GM18867 (cell line): ENCODE measurements around the gene GTSE1.

Experiments used
- ATAC-seq: cut with Tn5 transposase; IDR thresholded peaks from one replicate; pipeline ENCODE4 v1.9.1; 2021; ENCODE audit warnings: mild to moderate bottlenecking, moderate library complexity; ENCODE audit not compliant: unreplicated experiment

Gene GTSE1

DNA sequence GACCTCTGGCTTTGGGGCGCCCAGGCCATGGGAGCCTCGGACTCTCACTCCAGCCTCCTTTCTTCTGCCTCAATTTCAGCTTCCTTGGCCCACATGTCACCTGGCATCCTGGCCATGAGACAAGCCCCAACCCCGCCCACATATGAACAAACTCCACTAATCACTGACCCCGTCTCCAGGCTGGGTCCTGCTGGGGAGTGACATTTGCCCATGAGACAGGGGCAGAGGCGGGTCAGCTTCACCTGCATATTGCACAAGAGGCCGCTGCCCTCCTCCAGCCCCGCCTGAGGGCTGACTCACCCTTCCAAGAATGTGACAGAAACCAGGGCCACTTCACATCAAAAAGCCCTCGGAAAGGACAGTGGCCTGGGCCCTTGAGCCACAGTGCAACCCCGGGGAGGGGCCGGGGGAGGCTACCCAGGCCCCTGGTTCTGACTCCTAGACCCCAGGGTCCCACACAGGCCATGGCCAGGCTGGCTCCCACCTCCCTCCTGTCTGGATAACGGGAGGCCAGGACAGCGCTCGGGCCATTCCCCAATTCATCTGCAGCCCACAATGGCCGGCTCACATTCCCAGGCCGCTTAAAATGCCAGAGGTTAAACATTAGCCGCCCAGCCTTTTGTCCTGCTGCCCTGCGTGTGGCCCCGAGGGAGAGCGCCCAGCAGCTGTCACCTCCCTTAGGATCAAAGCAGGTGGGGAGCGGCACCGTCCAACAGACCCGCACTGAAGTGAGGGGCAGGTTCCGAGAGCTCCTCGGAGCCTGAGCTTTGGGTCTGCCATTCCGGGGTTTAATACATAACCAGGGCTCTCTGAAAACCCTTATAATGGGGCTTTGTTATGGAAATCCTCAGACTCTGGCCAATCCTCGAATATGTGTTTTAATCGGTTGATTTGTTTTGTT, 81.1 kb downstream of the GTSE1 start:
- ATAC-seq, result no peak

DNA sequence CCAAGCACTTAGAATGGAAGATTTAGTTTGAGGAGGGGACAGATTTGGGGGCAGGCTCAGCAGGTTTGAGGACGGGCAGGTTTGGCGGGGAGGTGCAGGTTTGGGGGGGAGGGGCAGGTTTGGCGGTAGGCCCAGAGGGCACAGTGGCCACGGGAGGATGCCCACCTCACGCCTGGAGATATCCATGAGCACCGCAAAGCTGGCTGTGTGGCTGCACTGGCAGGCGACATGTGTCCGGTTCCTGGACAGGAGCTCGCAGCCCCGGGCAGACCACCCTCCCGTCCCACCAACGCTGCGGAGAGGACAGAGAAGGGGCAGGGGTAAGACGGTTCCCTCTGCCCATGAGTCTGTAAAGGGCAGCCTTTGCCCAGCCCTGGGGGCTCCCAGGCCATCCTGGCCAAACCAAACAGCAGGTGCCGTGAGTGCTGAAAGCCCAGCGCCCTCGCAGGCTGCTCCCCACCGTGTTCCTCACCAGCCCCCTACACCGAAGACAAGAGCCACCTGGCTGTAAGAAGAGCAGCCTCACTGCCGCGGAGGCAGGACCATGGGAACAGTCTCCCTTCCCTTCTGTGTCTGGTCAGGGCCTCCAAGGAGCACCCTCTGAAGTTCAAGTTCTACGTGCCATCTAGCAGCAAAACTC, 81.9 kb downstream of the GTSE1 start:
- no peak for ATAC-seq

DNA sequence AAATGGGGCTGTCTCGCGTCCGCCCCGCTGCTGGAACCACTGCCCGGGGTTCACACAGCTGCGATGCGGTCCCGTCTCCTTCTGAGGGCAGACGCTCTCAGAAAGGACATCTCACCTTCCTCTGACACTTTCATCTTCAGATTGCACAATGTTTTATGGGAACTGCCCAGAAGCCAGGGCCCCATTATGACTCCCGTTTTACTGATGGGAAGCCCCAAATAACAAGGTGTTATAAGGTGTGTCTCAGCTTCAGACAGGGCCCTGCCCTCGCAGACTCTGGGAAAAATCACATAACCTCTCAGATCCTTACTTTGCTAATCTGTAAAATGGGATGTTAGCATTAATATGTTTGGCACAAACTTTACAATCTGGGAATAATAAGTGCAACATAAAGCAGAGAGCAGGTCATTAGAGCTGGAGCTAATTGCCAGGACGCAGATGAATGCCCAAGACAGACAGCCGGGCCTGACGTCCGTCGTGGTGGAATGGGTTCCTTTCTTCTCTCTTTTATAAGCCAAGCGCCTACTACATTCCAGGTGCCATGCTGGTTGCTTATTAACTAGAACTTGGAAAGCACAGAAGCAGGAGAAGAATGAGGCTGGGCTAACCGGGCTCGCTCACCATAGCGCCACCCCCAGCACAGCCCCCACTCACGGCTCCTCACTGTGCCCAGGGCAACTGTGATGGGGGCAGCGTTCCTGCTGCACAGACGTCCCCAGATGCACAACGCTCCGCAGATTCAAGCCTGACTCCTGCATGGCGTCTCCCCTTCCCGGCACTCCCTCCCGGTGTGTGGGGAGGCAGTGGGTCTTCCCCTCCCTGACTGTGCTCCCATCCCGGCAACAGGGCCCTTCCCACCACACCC, 82.6 kb downstream of the GTSE1 start:
- no peak for ATAC-seq

DNA sequence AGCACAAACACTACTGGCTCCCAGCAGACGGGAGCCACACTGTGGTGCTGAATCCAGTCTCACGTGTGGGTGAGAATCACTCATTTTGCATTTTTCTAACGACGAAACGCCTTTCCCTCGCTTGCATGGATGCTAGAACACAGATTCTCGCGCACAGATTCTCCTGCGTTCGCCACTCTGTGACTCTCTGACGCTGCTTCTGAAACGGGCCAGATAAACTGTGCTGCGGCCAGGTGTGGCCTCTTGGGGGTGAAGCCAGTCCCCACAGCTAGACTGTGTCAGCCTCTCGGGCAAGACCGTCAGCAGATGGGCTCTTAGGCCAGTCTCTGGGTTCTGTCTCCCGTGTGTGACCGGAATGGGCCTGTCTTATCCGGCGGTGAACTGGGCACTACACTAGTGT, 83.4 kb downstream of the GTSE1 start:
- no peak for ATAC-seq
